Measurements from ENCODE around the gene PTPRT.

DNA sequence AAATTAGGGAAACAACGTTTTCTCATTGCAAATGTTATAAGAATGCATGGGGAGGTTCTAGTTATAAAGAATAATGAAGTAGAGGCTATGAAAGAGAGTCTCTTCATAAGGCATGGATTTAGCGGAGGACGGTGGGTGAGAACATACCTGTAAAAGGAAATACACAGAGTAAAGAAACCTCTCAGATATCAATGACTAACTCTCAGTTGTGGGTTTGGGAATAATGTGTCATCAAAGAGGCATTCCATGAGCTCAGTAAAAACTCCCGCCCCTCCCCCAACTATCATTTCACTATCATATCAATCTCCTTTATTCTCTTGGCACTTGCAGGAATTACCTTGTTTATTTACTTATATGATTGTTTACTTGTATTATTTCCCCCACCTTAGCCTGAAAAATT is 695.4 kb downstream of the PTPRT start:
- TF ChIP-seq POLR2A (IDR thresholded peaks at IDR 0.05; ENCODE audit: extremely low read depth, insufficient read length), result no peak
- TF ChIP-seq, protein P1, sequence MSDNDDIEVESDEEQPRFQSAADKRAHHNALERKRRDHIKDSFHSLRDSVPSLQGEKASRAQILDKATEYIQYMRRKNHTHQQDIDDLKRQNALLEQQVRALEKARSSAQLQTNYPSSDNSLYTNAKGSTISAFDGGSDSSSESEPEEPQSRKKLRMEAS (IDR thresholded peaks at IDR 0.05; ENCODE audit: low read depth, low read length), result no peak

All from NB4 (cell line).